WTC11 (cell line): ENCODE results near the gene RFTN2. TPM values are rescaled to one million over a fixed set of nuclear protein-coding genes. Genes with fewer than 3 reads are reported as not detected.

Experiments used
- ATAC-seq: fragments of 200-7000 bp; cut with Tn5 transposase; 2 replicates; pipeline ENCODE4 v1.10.0; 2021; ENCODE audit warnings: mild to moderate bottlenecking, moderate library complexity
- CTCF ChIA-PET: fragments of 300-600 bp; sonication (Branson Sonifier 250); formaldehyde crosslinking; loops from one replicate; lab custom pipeline; 2021; ENCODE audit warnings: antibody characterized with exemption; lab: Charles Lee
- POLR2A ChIA-PET: fragments of 350-600 bp; sonication (Branson Sonifier 250); formaldehyde crosslinking; loops from one replicate; lab custom pipeline; 2021; ENCODE audit warnings: antibody characterized with exemption; lab: Charles Lee
- DNase-seq: peaks from one replicate; pipeline ENCODE4 v3.0.0; 2021; ENCODE audit warnings: low spot score
- H3K27ac Mint-ChIP-seq: 2 replicates; pipeline ENCODE4 v1.8.0; 2021; ENCODE audit warnings: mixed read lengths
- H3K27me3 Mint-ChIP-seq: 2 replicates; pipeline ENCODE4 v1.8.0; 2021; ENCODE audit warnings: low read depth, mild to moderate bottlenecking, moderate library complexity, mixed read lengths
- H3K36me3 Mint-ChIP-seq: 2 replicates; pipeline ENCODE4 v1.8.0; 2021; ENCODE audit warnings: mixed read lengths
- H3K4me1 Mint-ChIP-seq: 2 replicates; pipeline ENCODE4 v1.8.0; 2022; ENCODE audit warnings: mixed read lengths
- H3K4me3 Mint-ChIP-seq: 2 replicates; pipeline ENCODE4 v1.8.0; 2021; ENCODE audit warnings: mild to moderate bottlenecking, moderate library complexity, mixed read lengths
- H3K9me3 Mint-ChIP-seq: 2 replicates; pipeline ENCODE4 v1.8.0; 2021; ENCODE audit warnings: mixed read lengths
- E2F1 ChIP-seq: sonication (generic); formaldehyde crosslinking; IDR thresholded peaks from 2 replicates; pipeline ENCODE4 v1.8.0; 2022; ENCODE audit warnings: mild to moderate bottlenecking, missing genetic modification reagents
- GTF2I ChIP-seq: fragments of 250-450 bp; sonication (Bioruptor Pico); conservative IDR thresholded peaks from 2 replicates; pipeline ENCODE4 v1.4.0; 2021; ENCODE audit warnings: mild to moderate bottlenecking
- HMGXB4 ChIP-seq: sonication (generic); formaldehyde crosslinking; IDR thresholded peaks from 2 replicates; pipeline ENCODE4 v1.8.1; 2023; ENCODE audit warnings: mild to moderate bottlenecking, moderate library complexity, missing genetic modification reagents
- IRF2 ChIP-seq: sonication (generic); formaldehyde crosslinking; IDR thresholded peaks from 2 replicates; pipeline ENCODE4 v1.8.0; 2022; ENCODE audit warnings: low read depth, missing genetic modification reagents, borderline replicate concordance
- MLX ChIP-seq: sonication (generic); formaldehyde crosslinking; IDR thresholded peaks from 2 replicates; pipeline ENCODE4 v1.8.1; 2023; ENCODE audit warnings: mild to moderate bottlenecking, missing genetic modification reagents, moderate library complexity
- MXD4 ChIP-seq: fragments of 250-450 bp; sonication (Bioruptor Pico); IDR thresholded peaks from 2 replicates; pipeline ENCODE4 v1.8.0; 2021; ENCODE audit warnings: mild to moderate bottlenecking, moderate library complexity, borderline replicate concordance
- NR3C1 ChIP-seq: sonication (generic); formaldehyde crosslinking; conservative IDR thresholded peaks from 2 replicates; pipeline ENCODE4 v1.8.1; 2023; ENCODE audit warnings: low read depth, mild to moderate bottlenecking, missing genetic modification reagents
- SP1 ChIP-seq: sonication (generic); formaldehyde crosslinking; conservative IDR thresholded peaks from 2 replicates; pipeline ENCODE4 v1.8.1; 2022; ENCODE audit warnings: missing genetic modification reagents
- STAT6 ChIP-seq: sonication (generic); formaldehyde crosslinking; conservative IDR thresholded peaks from 2 replicates; pipeline ENCODE4 v1.8.1; 2023; ENCODE audit warnings: mild to moderate bottlenecking, low read depth, missing genetic modification reagents, moderate library complexity
- TCF7 ChIP-seq: sonication (generic); formaldehyde crosslinking; IDR thresholded peaks from 2 replicates; pipeline ENCODE4 v1.8.0; 2022; ENCODE audit warnings: mild to moderate bottlenecking, low read depth, missing genetic modification reagents, moderate library complexity
- ZNF423 ChIP-seq: fragments of 250-450 bp; sonication (Bioruptor Pico); IDR thresholded peaks from 2 replicates; pipeline ENCODE4 v2.1.2; 2022; ENCODE audit warnings: mild to moderate bottlenecking, moderate library complexity
- total RNA-seq: library from RNA; stranded (reverse); gene quantifications from 3 replicates; pipeline ENCODE4 v1.2.3, GENCODE V29; 2021
- TF ChIP-seq, protein P1 (sequence below): sonication (generic); formaldehyde crosslinking; IDR thresholded peaks from 2 replicates; pipeline ENCODE4 v1.8.1; 2023; ENCODE audit warnings: mild to moderate bottlenecking, missing genetic modification reagents, moderate library complexity
- TF ChIP-seq, protein P2 (sequence below): sonication (generic); formaldehyde crosslinking; IDR thresholded peaks from 2 replicates; pipeline ENCODE4 v1.8.1; 2022; ENCODE audit warnings: mild to moderate bottlenecking, moderate library complexity, missing genetic modification reagents

Gene RFTN2
- total RNA-seq, 1 experiment from 2014 or later, result 1.9 TPM

- peaks cover 39% of the 10 kb centered on the region for H3K4me1 Mint-ChIP-seq
- TF ChIP-seq STAT6 (CRISPR knock-in tag), result no peak
- no peak for TF ChIP-seq GTF2I (CRISPR knock-in tag)
- no peak for TF ChIP-seq MLX (CRISPR knock-in tag)
- no peak for TF ChIP-seq E2F1
- TF ChIP-seq IRF2, result no peak
- TF ChIP-seq NR3C1 (CRISPR knock-in tag), result no peak
- no peak for TF ChIP-seq MXD4 (CRISPR knock-in tag)
- no peak for TF ChIP-seq TCF7 (CRISPR knock-in tag)
- TF ChIP-seq, protein P1, sequence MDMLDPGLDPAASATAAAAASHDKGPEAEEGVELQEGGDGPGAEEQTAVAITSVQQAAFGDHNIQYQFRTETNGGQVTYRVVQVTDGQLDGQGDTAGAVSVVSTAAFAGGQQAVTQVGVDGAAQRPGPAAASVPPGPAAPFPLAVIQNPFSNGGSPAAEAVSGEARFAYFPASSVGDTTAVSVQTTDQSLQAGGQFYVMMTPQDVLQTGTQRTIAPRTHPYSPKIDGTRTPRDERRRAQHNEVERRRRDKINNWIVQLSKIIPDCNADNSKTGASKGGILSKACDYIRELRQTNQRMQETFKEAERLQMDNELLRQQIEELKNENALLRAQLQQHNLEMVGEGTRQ (CRISPR knock-in tag), result no peak
- TF ChIP-seq, protein P2, sequence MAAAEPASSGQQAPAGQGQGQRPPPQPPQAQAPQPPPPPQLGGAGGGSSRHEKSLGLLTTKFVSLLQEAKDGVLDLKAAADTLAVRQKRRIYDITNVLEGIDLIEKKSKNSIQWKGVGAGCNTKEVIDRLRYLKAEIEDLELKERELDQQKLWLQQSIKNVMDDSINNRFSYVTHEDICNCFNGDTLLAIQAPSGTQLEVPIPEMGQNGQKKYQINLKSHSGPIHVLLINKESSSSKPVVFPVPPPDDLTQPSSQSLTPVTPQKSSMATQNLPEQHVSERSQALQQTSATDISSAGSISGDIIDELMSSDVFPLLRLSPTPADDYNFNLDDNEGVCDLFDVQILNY (CRISPR knock-in tag), result no peak
- no peak for TF ChIP-seq SP1 (CRISPR knock-in tag)
These were observed 31.4 kb upstream of the RFTN2 start for GRCh38 chr2:197706839-197707207.

GRCh38 chr2:197705912-197706838 is 30.8 kb upstream of the RFTN2 start:
- Mint-ChIP-seq H3K36me3 (peaks cover 18% of the 10 kb centered on the region), H3K4me1 (peaks cover 39% of the 10 kb centered on the region), H3K27me3 (no peaks in the 10 kb centered on the region; the same call in 1 of the 2 replicates), H3K4me3 (peak overlapping the region; percentile 84)
- POLR2A ChIA-PET, result interaction anchor here (0.9 kb wide), 1 partner anchor 296 kb away, joined by 7 read pairs; no protein-coding TSS in a partner anchor
- TF ChIP-seq HMGXB4 (0 out of 2 replicates have a peak, but pooled peaks have one; percentile 15), ZNF423 (no peak)
- TF ChIP-seq, all 79 proteins: peak for 1
- H3K27ac Mint-ChIP-seq, result peak overlapping the region; percentile 55
- DNase-seq, result no peak
- CTCF ChIA-PET, result interaction anchor here (0.9 to 1.6 kb wide), 4 partner anchors 8 to 93 kb away, joined by 3 to 5 read pairs (median 4); no protein-coding TSS in a partner anchor
- ATAC-seq, result no peak; the same call in 1 of the 2 replicates
- H3K9me3 Mint-ChIP-seq, result peaks cover 3% of the 10 kb centered on the region; the same call in 1 of the 2 replicates

More at GRCh38 chr2:197706839-197707207, 31.4 kb upstream of the RFTN2 start:
- Mint-ChIP-seq H3K27ac (no peak overlapping the region), H3K36me3 (peaks cover 23% of the 10 kb centered on the region), H3K9me3 (peaks cover 3% of the 10 kb centered on the region; the same call in 1 of the 2 replicates), H3K27me3 (no peaks in the 10 kb centered on the region; the same call in 1 of the 2 replicates), H3K4me3 (peak overlapping the region; percentile 84)
- CTCF ChIA-PET, result interaction anchor here (0.9 to 1.6 kb wide), 3 partner anchors 11 to 94 kb away, joined by 3 to 5 read pairs (median 5); no protein-coding TSS in a partner anchor
- ATAC-seq (no peak), DNase-seq (no peak)
- POLR2A ChIA-PET, result interaction anchor here (0.9 kb wide), 1 partner anchor 296 kb away, joined by 7 read pairs; no protein-coding TSS in a partner anchor
